GM23338 (cell line): ENCODE data around the gene RPP25. TPM values are rescaled to one million over a fixed set of nuclear protein-coding genes. Genes with fewer than 3 reads are reported as not detected.

ENCODE experiments used
- ATAC-seq: fragments of 200-7000 bp; cut with Tn5 transposase; 3 replicates; pipeline ENCODE4 v1.9.1; 2020
- DNase-seq: peaks from one replicate; pipeline ENCODE4 v3.0.0-alpha.2; 2015; ENCODE audit warnings: low spot score
- H2AFZ ChIP-seq: fragments of 200-600 bp; sonication (generic); 2 replicates; pipeline ENCODE4 v1.8.0; 2016; ENCODE audit warnings: antibody characterized with exemption, mild to moderate bottlenecking, moderate library complexity
- H3F3A ChIP-seq: fragments of 200-600 bp; sonication (generic); replicated peaks from 2 replicates; pipeline ENCODE4 v1.8.0; 2017; ENCODE audit warnings: antibody characterized with exemption, mixed run types, low read depth
- H3K27ac ChIP-seq: fragments of 200-600 bp; sonication (generic); 2 replicates; pipeline ENCODE4 v1.6.1; 2016; ENCODE audit warnings: low read depth
- H3K27me3 ChIP-seq: fragments of 200-600 bp; sonication (generic); 2 replicates; pipeline ENCODE4 v1.8.0; 2016; ENCODE audit warnings: mild to moderate bottlenecking, mixed run types, moderate library complexity; ENCODE audit not compliant: insufficient read depth
- H3K36me3 ChIP-seq: fragments of 200-600 bp; sonication (generic); 2 replicates; pipeline ENCODE4 v1.8.0; 2016; ENCODE audit warnings: mild to moderate bottlenecking; ENCODE audit not compliant: insufficient read depth
- H3K4me1 ChIP-seq: fragments of 200-600 bp; sonication (generic); 2 replicates; pipeline ENCODE4 v1.8.0; 2016; ENCODE audit warnings: mild to moderate bottlenecking, moderate library complexity; ENCODE audit not compliant: insufficient read depth
- H3K4me2 ChIP-seq: fragments of 200-600 bp; sonication (generic); 2 replicates; pipeline ENCODE4 v1.7.1; 2017; ENCODE audit warnings: mixed run types
- H3K4me3 ChIP-seq: fragments of 200-600 bp; sonication (generic); 2 replicates; pipeline ENCODE4 v1.6.1; 2016; ENCODE audit warnings: mixed run types
- H3K79me2 ChIP-seq: fragments of 200-600 bp; sonication (generic); replicated peaks from 2 replicates; pipeline ENCODE4 v1.8.0; 2017; ENCODE audit warnings: mild to moderate bottlenecking; ENCODE audit not compliant: insufficient read depth
- H3K9me2 ChIP-seq: fragments of 200-600 bp; sonication (generic); 2 replicates; pipeline ENCODE4 v1.8.0; 2017; ENCODE audit not compliant: insufficient read depth
- H4K20me1 ChIP-seq: fragments of 200-600 bp; sonication (generic); replicated peaks from 2 replicates; pipeline ENCODE4 v1.8.0; 2017; ENCODE audit warnings: mild to moderate bottlenecking; ENCODE audit not compliant: insufficient read depth
- H3K27ac Mint-ChIP-seq: 2 replicates; pipeline ENCODE4 v1.8.0; 2020; ENCODE audit warnings: inconsistent platforms, mild to moderate bottlenecking, moderate library complexity, mixed read lengths
- H3K27me3 Mint-ChIP-seq: 3 replicates; pipeline ENCODE4 v1.8.0; 2022; ENCODE audit warnings: low read depth, mild to moderate bottlenecking, moderate library complexity, mixed read lengths, inconsistent platforms; ENCODE audit not compliant: insufficient read depth, poor library complexity
- H3K36me3 Mint-ChIP-seq: 3 replicates; pipeline ENCODE4 v1.8.0; 2021; ENCODE audit warnings: low read depth, mild to moderate bottlenecking, inconsistent platforms, moderate library complexity, mixed read lengths
- H3K4me1 Mint-ChIP-seq: 3 replicates; pipeline ENCODE4 v1.8.0; 2020; ENCODE audit warnings: mild to moderate bottlenecking, inconsistent platforms, mixed read lengths
- H3K4me3 Mint-ChIP-seq: 3 replicates; pipeline ENCODE4 v1.8.0; 2021; ENCODE audit warnings: moderate library complexity, mild to moderate bottlenecking, inconsistent platforms, mixed read lengths
- H3K9me3 Mint-ChIP-seq: 3 replicates; pipeline ENCODE4 v1.8.0; 2020; ENCODE audit warnings: moderate library complexity, mild to moderate bottlenecking, inconsistent platforms, mixed read lengths
- CREB1 ChIP-seq: fragments of 250-450 bp; sonication (Bioruptor Pico); IDR thresholded peaks from 2 replicates; pipeline ENCODE4 v1.5.0; 2020; ENCODE audit warnings: low read depth, mild to moderate bottlenecking, moderate library complexity
- ETS1 ChIP-seq: IDR thresholded peaks from 2 replicates; pipeline ENCODE4 v1.6.1; 2016; ENCODE audit warnings: antibody characterized with exemption
- EZH2 ChIP-seq: fragments of 200-600 bp; sonication (generic); IDR thresholded peaks from one replicate; pipeline ENCODE4 v1.8.0; 2017; ENCODE audit warnings: antibody characterized with exemption, mild to moderate bottlenecking, low read depth; ENCODE audit not compliant: unreplicated experiment
- EZH2phosphoT487 ChIP-seq: fragments of 200-600 bp; sonication (generic); IDR thresholded peaks from one replicate; pipeline ENCODE4 v1.8.1; 2018; ENCODE audit warnings: antibody characterized with exemption; ENCODE audit not compliant: unreplicated experiment
- JUNB ChIP-seq: IDR thresholded peaks from one replicate; pipeline ENCODE4 v1.6.1; 2016; ENCODE audit warnings: antibody characterized with exemption; ENCODE audit not compliant: unreplicated experiment
- NANOG ChIP-seq: IDR thresholded peaks from 2 replicates; pipeline ENCODE4 v1.6.1; 2016; ENCODE audit warnings: antibody characterized with exemption, borderline replicate concordance
- POLR2AphosphoS5 ChIP-seq: IDR thresholded peaks from 2 replicates; pipeline ENCODE4 v1.6.1; 2016; ENCODE audit warnings: antibody characterized with exemption, low read depth
- REST ChIP-seq: IDR thresholded peaks from one replicate; pipeline ENCODE4 v1.6.1; 2018; ENCODE audit warnings: antibody characterized with exemption; ENCODE audit not compliant: unreplicated experiment
- STAT1 ChIP-seq: IDR thresholded peaks from one replicate; pipeline ENCODE4 v1.6.1; 2016; ENCODE audit warnings: antibody characterized with exemption; ENCODE audit not compliant: unreplicated experiment
- ZNF331 ChIP-seq: fragments of 250-450 bp; sonication (Bioruptor Pico); IDR thresholded peaks from 2 replicates; pipeline ENCODE4 v1.5.0; 2020; ENCODE audit warnings: low read depth, mild to moderate bottlenecking, moderate library complexity
- ZNF462 ChIP-seq: fragments of 250-450 bp; sonication (Bioruptor Pico); IDR thresholded peaks from 2 replicates; pipeline ENCODE4 v1.5.0; 2020; ENCODE audit warnings: mild to moderate bottlenecking, moderate library complexity
- polyA plus RNA-seq: library from polyadenylated mRNA; unstranded; fragments of >200 nt; fragmentation: Nextera tagmentation; extraction: Ambion mirVana; gene quantifications from 2 replicates; pipeline ENCODE4 v1.2.1, GENCODE V29; 2016
- total RNA-seq: library from RNA; depleted of rRNA; stranded (reverse); fragments of >200 nt; shearing (Covaris generic); gene quantifications from 2 replicates; pipeline ENCODE4 v1.2.3, GENCODE V29; 2014

RPP25 gene
- total and polyA plus RNA-seq, 2 experiments from 2014 or later: 14.8 to 18.8 TPM

GRCh38 chr15:74961616-74962015 is 5.0 kb upstream of the RPP25 start:
- Mint-ChIP-seq H3K27ac (no peak overlapping the region), H3K4me1 (peaks cover 28% of the 10 kb centered on the region), H3K27me3 (peaks cover 33% of the 10 kb centered on the region), H3K4me3 (no peak overlapping the region), H3K36me3 (no peaks in the 10 kb centered on the region), H3K9me3 (no peaks in the 10 kb centered on the region)
- peaks cover 19% of the 10 kb centered on the region; the same call in 1 of the 2 replicates for H3K4me1 ChIP-seq
- no peak for DNase-seq
- H4K20me1 ChIP-seq: no peaks in the 10 kb centered on the region
- H3K27me3 ChIP-seq: peaks cover 44% of the 10 kb centered on the region
- no peak overlapping the region for H2AFZ ChIP-seq
- no peak overlapping the region for H3K27ac ChIP-seq
- no peak overlapping the region for H3K4me2 ChIP-seq
- no peaks in the 10 kb centered on the region for H3K9me2 ChIP-seq
- H3K36me3 ChIP-seq: no peaks in the 10 kb centered on the region
- peaks cover 9% of the 10 kb centered on the region; the same call in 1 of the 2 replicates for H3F3A ChIP-seq
- no peak for ATAC-seq
- TF ChIP-seq EZH2phosphoT487 (no peak), EZH2 (no peak)
- no peaks in the 10 kb centered on the region for H3K79me2 ChIP-seq
- H3K4me3 ChIP-seq: no peak overlapping the region

DNA sequence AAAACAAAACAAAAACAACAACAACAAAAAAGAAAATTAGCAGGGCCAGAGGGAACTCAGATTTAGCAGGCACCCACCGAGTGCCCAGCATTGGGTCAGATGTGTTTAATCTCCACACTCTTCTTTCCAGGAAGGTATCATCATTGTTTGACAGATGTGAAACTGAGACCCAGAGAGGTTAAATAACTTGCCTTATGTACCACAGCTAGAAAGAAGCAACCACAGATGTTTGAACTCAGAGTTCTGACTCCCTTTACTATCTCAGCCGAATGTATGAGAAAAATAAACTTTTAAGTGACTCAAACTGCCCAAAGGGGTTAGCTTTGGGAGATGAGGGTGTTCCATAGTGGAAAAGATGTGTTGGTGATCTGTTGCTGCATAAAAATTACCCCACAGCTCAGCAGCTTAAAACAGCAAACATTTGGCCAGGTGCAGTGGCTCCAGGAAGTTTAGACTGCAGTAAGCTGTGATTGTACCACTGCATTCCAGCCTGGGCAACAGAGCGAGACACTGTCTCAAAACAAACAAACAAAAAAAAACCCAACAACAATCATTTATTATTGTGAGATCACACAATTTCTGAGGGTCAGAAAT is 4.5 kb upstream of the RPP25 start:
- H3K27ac Mint-ChIP-seq: no peak overlapping the region
- peaks cover 19% of the 10 kb centered on the region; the same call in 1 of the 2 replicates for H3K4me1 ChIP-seq
- no peak for ATAC-seq
- TF ChIP-seq POLR2AphosphoS5: no peak
- TF ChIP-seq ZNF331 (CRISPR knock-in tag): no peak
- no peak for TF ChIP-seq STAT1
- no peak for TF ChIP-seq REST
- TF ChIP-seq EZH2: no peak
- no peak for TF ChIP-seq CREB1 (CRISPR knock-in tag)
- TF ChIP-seq ZNF462: no peak
- TF ChIP-seq EZH2phosphoT487: no peak
- TF ChIP-seq NANOG: no peak
- no peak for TF ChIP-seq JUNB
- TF ChIP-seq ETS1: no peak

More for the DNA sequence above, 4.5 kb upstream of the RPP25 start:
- Histone ChIP-seq H3K9me2 (no peaks in the 10 kb centered on the region), H3K27ac (no peak overlapping the region), H4K20me1 (no peaks in the 10 kb centered on the region), H2AFZ (no peak overlapping the region), H3K4me2 (no peak overlapping the region), H3K79me2 (no peaks in the 10 kb centered on the region), H3K36me3 (no peaks in the 10 kb centered on the region), H3K27me3 (peaks cover 44% of the 10 kb centered on the region), H3F3A (peaks cover 9% of the 10 kb centered on the region; the same call in 1 of the 2 replicates), H3K4me3 (no peak overlapping the region)
- DNase-seq: no peak
- H3K36me3 Mint-ChIP-seq: no peaks in the 10 kb centered on the region
- no peak overlapping the region for H3K4me3 Mint-ChIP-seq
- H3K9me3 Mint-ChIP-seq: no peaks in the 10 kb centered on the region
- peaks cover 28% of the 10 kb centered on the region for H3K4me1 Mint-ChIP-seq
- H3K27me3 Mint-ChIP-seq: peaks cover 33% of the 10 kb centered on the region
